Endothelial cell of umbilical vein (primary cell): ENCODE data around the gene TFAP2A. TPM values are rescaled to one million over a fixed set of nuclear protein-coding genes. Genes with fewer than 3 reads are reported as not detected.

ENCODE experiments used
- BruUV-seq: library from RNA; stranded (reverse); fragments of 400-500 nt; replicated peaks from 2 replicates; lab custom pipeline; 2021; lab: Mats Ljungman, UMichigan
- CTCF ChIA-PET: fragments of 300-600, 350-600 bp; sonication (Branson Sonifier 250); formaldehyde crosslinking; loops from one replicate; lab custom pipeline; 2021; ENCODE audit warnings: antibody characterized with exemption, inconsistent platforms; lab: Charles Lee
- POLR2A ChIA-PET: fragments of 300-600, 350-600 bp; sonication (Branson Sonifier 250); formaldehyde crosslinking; loops from one replicate; lab custom pipeline; 2021; ENCODE audit warnings: antibody characterized with exemption, inconsistent platforms; lab: Charles Lee
- DNase-seq: peaks from one replicate; pipeline ENCODE4 v3.0.0-alpha.2; 2011; ENCODE audit warnings: low read depth, low spot score
- FAIRE-seq: peaks from 2 replicates; lab custom pipeline; 2011; peaks lifted over from hg19 to GRCh38; lab: Jason Lieb, UNC
- H2AFZ ChIP-seq: 2 replicates; pipeline ENCODE4 v1.6.0; 2012; ENCODE audit warnings: low read depth, low read length, control low read depth, inconsistent platforms
- H3K27ac ChIP-seq: 2 replicates; pipeline ENCODE4 v1.5.1; 2011; ENCODE audit warnings: low read depth, mild to moderate bottlenecking, control low read depth, low read length, moderate library complexity; ENCODE audit not compliant: insufficient read depth
- H3K27me3 ChIP-seq, 2 experiments: 2 replicates each; pipeline versions ENCODE4 v1.6.0 to v1.6.1; 2011; ENCODE audit warnings: low read length in 2 of 2, mixed read lengths in 1 of 2; ENCODE audit not compliant: control insufficient read depth in 2 of 2, insufficient read depth in 2 of 2
- H3K36me3 ChIP-seq, 2 experiments: 2 replicates in 1 of 2; 3 replicates in 1 of 2; pipeline ENCODE4 v1.5.1; 2011; ENCODE audit warnings: low read length in 2 of 2, mild to moderate bottlenecking in 1 of 2, moderate library complexity in 1 of 2; ENCODE audit not compliant: control insufficient read depth in 2 of 2, insufficient read depth in 2 of 2; ENCODE audit errors: extremely low read depth in 1 of 2
- H3K4me1 ChIP-seq: 3 replicates; pipeline ENCODE4 v1.5.1; 2011; ENCODE audit warnings: mild to moderate bottlenecking, low read length; ENCODE audit not compliant: control insufficient read depth, insufficient read depth; ENCODE audit errors: extremely low read depth
- H3K4me2 ChIP-seq: 2 replicates; pipeline ENCODE4 v1.6.1; 2011; ENCODE audit warnings: low read length, control low read depth, mixed read lengths; ENCODE audit not compliant: insufficient read depth
- H3K4me3 ChIP-seq, 3 experiments: fragments of 200-600 bp in 1 of 3; sonication (generic), shearing (Covaris generic) in 1 of 3; replicated peaks in 1 of 3; 2 replicates each; pipeline ENCODE4 v1.5.1; 2011 to 2016; ENCODE audit warnings: control low read depth in 3 of 3, low read length in 3 of 3, mild to moderate bottlenecking in 2 of 3, inconsistent platforms in 1 of 3, low read depth in 1 of 3, moderate library complexity in 1 of 3; ENCODE audit not compliant: insufficient read depth in 1 of 3
- H3K79me2 ChIP-seq: 2 replicates; pipeline ENCODE4 v1.6.0; 2012; ENCODE audit warnings: low read length, inconsistent platforms; ENCODE audit not compliant: control insufficient read depth, insufficient read depth
- H3K9ac ChIP-seq: replicated peaks from 2 replicates; pipeline ENCODE3; 2011; ENCODE audit warnings: low read length, control low read depth; ENCODE audit not compliant: insufficient read depth; ENCODE audit errors: extremely low read depth
- H3K9me1 ChIP-seq: replicated peaks from 3 replicates; pipeline ENCODE4 v1.6.0; 2011; ENCODE audit warnings: mild to moderate bottlenecking, low read length; ENCODE audit not compliant: control insufficient read depth, insufficient read depth; ENCODE audit errors: extremely low read depth
- H3K9me3 ChIP-seq: replicated peaks from 2 replicates; pipeline ENCODE4 v1.5.1; 2012; ENCODE audit warnings: low read length, inconsistent platforms; ENCODE audit not compliant: control insufficient read depth, insufficient read depth
- H4K20me1 ChIP-seq: replicated peaks from 2 replicates; pipeline ENCODE3; 2011; ENCODE audit warnings: mild to moderate bottlenecking, low read length; ENCODE audit not compliant: control insufficient read depth, insufficient read depth; ENCODE audit errors: extremely low read depth
- CTCF ChIP-seq, 2 donors: IDR thresholded peaks; 1 replicate in 1 of 2; 2 replicates in 1 of 2; pipeline ENCODE4 v1.5.1; 2011; ENCODE audit warnings: low read length in 2 of 2, mild to moderate bottlenecking in 2 of 2, moderate library complexity in 2 of 2, control low read depth in 1 of 2, inconsistent platforms in 1 of 2, low read depth in 1 of 2; ENCODE audit not compliant: insufficient read depth in 1 of 2; ENCODE audit errors: extremely low read depth in 1 of 2
- EZH2 ChIP-seq: IDR thresholded peaks from 2 replicates; pipeline ENCODE4 v1.6.1; 2012; ENCODE audit warnings: borderline replicate concordance, low read depth, mild to moderate bottlenecking, moderate library complexity, low read length, inconsistent platforms; ENCODE audit not compliant: severe bottlenecking
- FOS ChIP-seq: IDR thresholded peaks from 2 replicates; pipeline ENCODE4 v1.6.1; 2011; ENCODE audit warnings: mild to moderate bottlenecking, low read length, moderate library complexity, borderline replicate concordance; ENCODE audit not compliant: insufficient read depth
- GATA2 ChIP-seq: IDR thresholded peaks from 2 replicates; pipeline ENCODE4 v1.7.0; 2011; ENCODE audit warnings: low read depth, mild to moderate bottlenecking, moderate library complexity, mixed read lengths, low read length; ENCODE audit not compliant: insufficient read length, insufficient read depth
- JUN ChIP-seq: IDR thresholded peaks from 2 replicates; pipeline ENCODE4 v1.6.1; 2011; ENCODE audit warnings: borderline replicate concordance, low read depth; ENCODE audit not compliant: insufficient read length, insufficient read depth
- MAX ChIP-seq: IDR thresholded peaks from 2 replicates; pipeline ENCODE4 v1.6.1; 2011; ENCODE audit not compliant: insufficient read depth, insufficient read length
- MYC ChIP-seq: IDR thresholded peaks from one replicate; pipeline ENCODE4 v1.6.1; 2011; ENCODE audit warnings: mild to moderate bottlenecking, low read depth, low read length
- POLR2A ChIP-seq: IDR thresholded peaks from 2 replicates; pipeline ENCODE4 v1.6.1; 2012; ENCODE audit warnings: low read depth, mild to moderate bottlenecking, control low read depth, low read length
- POLR2AphosphoS5 ChIP-seq: IDR thresholded peaks from 2 replicates; pipeline ENCODE4 v1.6.1; 2012; ENCODE audit warnings: low read depth, mild to moderate bottlenecking, control low read depth, low read length, moderate library complexity; ENCODE audit not compliant: insufficient read depth
- dilution Hi-C: fragments of 300-500 bp; cut with MboI; formaldehyde crosslinking; loops from one replicate; pipeline ENCODE4 v1.15.0; 2019; ENCODE audit warnings: low sequenced_read_pairs; ENCODE audit not compliant: extremely low pct_ligation_motif_present
- intact Hi-C: fragments of 100-400 bp; cut with micrococcal nuclease; formaldehyde crosslinking; loops from one replicate; pipeline ENCODE4 v1.10.0; 2022
- polyA plus RNA-seq, 4 experiments: library from polyadenylated mRNA; depleted of rRNA in 3 of 4; stranded (reverse) in 3 of 4; unstranded in 1 of 4; fragments of >200 nt; gene quantifications; 2 replicates each; pipeline versions ENCODE4 v1.2.1 to v1.2.3, GENCODE V29; 2011 to 2012; ENCODE audit warnings: missing spikeins in 1 of 4
- total RNA-seq: library from RNA; stranded (reverse); gene quantifications from 2 replicates; pipeline ENCODE4 v1.2.3, GENCODE V29; 2021

Gene TFAP2A
- total and polyA plus RNA-seq, 2 donors (not counting 3 experiments of a cell fraction or from before 2014, with no cell fraction given) = 0.06 TPM; not detected in 1

- H3K4me1 ChIP-seq = peaks cover 5% of the 10 kb centered on the region
- H3K4me3 ChIP-seq = no peak overlapping the region
- peaks cover 80 to 95% of the 10 kb centered on the region in 2 experiments for H3K27me3 ChIP-seq
- no TSS peak for BruUV-seq
- no peaks in the 10 kb centered on the region for H3K79me2 ChIP-seq
- intact Hi-C loops = loop anchor here (10.0 kb wide), 1 partner anchor 1989 kb away; the partner anchor contains the start of gene SLC35B3
- no peak for FAIRE-seq
- H3K9me3 ChIP-seq = no peaks in the 10 kb centered on the region
- DNase-seq = no peak
- TF ChIP-seq MYC (no peak), FOS (no peak), POLR2AphosphoS5 (no peak), GATA2 (no peak), EZH2 (no peak), POLR2A (no peak), CTCF (IDR thresholded peaks at IDR 0.05; ENCODE audit: extremely low read depth in 1 of 2, insufficient read depth in 1 of 2, low read depth in 1 of 2, low read length in 2 of 2) (no peak), MAX (no peak), JUN (no peak)
- no peak overlapping the region for H2AFZ ChIP-seq
- POLR2A ChIA-PET = no interaction called here
- CTCF ChIA-PET = interaction anchor here (0.6 to 2.6 kb wide), 5 partner anchors 9 to 1441 kb away, joined by 3 to 11 read pairs (median 4); partner anchors contain the start of gene TFAP2A
- no peak overlapping the region for H3K9ac ChIP-seq
- no peaks in the 10 kb centered on the region for H3K9me1 ChIP-seq
- no peak overlapping the region for H3K27ac ChIP-seq
- no peak overlapping the region for H3K4me2 ChIP-seq
- H3K36me3 ChIP-seq = no peaks in the 10 kb centered on the region
- dilution Hi-C loops = no loop called here
- no peaks in the 10 kb centered on the region for H4K20me1 ChIP-seq
Measured at GRCh38 chr6:10424040-10424439, 9.2 kb upstream of the TFAP2A start.
